ENCODE measurements around the gene SLC9A9. TPM values are rescaled to one million over a fixed set of nuclear protein-coding genes. Genes with fewer than 3 reads are reported as not detected.
"Not testable (repeated sequence)": the region's sequence is repeated elsewhere in the genome, so short reads cannot be mapped to it uniquely, and the experiment has no call there.

Gene SLC9A9
- total RNA-seq, 1 donor from 2014 or later, result 3.0 TPM

DNA sequence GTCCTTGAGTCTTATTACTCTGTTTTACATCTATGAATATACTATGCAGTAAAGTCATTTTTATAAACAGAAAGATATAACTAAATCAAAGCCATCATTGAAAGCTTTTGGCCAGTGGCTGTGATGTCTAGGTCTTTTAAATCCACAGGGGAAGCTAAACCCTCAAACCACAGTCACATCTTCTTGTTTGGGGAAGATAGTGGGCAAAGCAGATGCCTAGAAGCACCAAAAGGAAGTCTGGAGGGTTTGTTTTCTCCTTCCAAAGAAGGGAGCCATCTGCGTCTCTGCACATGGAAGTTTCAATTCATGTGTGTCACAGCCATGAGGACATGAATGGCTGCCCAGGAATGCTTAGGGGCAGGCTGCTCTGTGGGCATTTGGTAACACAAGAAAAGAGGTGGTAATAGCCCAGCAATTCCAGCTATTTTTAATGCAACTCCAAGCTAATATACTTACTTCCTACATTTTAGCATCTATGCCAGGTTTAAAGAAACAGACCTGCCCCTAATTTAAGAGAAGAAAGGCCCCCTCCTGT is 322.2 kb downstream of the SLC9A9 start:
- Histone ChIP-seq H3K27me3 (ENCODE audit: control insufficient read depth, insufficient read depth, low read length) (no peaks in the 10 kb centered on the region), H3K4me3 (ENCODE audit: low read depth, low read length) (no peak overlapping the region), H3K36me3 (ENCODE audit: control insufficient read depth, insufficient read depth, low read length) (no peaks in the 10 kb centered on the region)
- peak; percentile 26 for DNase-seq (ENCODE audit: low read depth)
- TF ChIP-seq, protein P1, sequence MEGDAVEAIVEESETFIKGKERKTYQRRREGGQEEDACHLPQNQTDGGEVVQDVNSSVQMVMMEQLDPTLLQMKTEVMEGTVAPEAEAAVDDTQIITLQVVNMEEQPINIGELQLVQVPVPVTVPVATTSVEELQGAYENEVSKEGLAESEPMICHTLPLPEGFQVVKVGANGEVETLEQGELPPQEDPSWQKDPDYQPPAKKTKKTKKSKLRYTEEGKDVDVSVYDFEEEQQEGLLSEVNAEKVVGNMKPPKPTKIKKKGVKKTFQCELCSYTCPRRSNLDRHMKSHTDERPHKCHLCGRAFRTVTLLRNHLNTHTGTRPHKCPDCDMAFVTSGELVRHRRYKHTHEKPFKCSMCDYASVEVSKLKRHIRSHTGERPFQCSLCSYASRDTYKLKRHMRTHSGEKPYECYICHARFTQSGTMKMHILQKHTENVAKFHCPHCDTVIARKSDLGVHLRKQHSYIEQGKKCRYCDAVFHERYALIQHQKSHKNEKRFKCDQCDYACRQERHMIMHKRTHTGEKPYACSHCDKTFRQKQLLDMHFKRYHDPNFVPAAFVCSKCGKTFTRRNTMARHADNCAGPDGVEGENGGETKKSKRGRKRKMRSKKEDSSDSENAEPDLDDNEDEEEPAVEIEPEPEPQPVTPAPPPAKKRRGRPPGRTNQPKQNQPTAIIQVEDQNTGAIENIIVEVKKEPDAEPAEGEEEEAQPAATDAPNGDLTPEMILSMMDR (IDR thresholded peaks at IDR 0.05; ENCODE audit: insufficient read depth, low read length, poor library complexity, severe bottlenecking), result no peak

GRCh38 chr3:143525408-143525807 is 322.9 kb downstream of the SLC9A9 start:
- no peak overlapping the region for H3K4me3 ChIP-seq (ENCODE audit: low read depth, low read length)
- H3K36me3 ChIP-seq (ENCODE audit: control insufficient read depth, insufficient read depth, low read length), result no peaks in the 10 kb centered on the region
- no peaks in the 10 kb centered on the region for H3K27me3 ChIP-seq (ENCODE audit: control insufficient read depth, insufficient read depth, low read length)
- TF ChIP-seq, protein P1 (IDR thresholded peaks at IDR 0.05; ENCODE audit: insufficient read depth, low read length, poor library complexity, severe bottlenecking), result no peak
- no peak for DNase-seq (ENCODE audit: low read depth)

DNA sequence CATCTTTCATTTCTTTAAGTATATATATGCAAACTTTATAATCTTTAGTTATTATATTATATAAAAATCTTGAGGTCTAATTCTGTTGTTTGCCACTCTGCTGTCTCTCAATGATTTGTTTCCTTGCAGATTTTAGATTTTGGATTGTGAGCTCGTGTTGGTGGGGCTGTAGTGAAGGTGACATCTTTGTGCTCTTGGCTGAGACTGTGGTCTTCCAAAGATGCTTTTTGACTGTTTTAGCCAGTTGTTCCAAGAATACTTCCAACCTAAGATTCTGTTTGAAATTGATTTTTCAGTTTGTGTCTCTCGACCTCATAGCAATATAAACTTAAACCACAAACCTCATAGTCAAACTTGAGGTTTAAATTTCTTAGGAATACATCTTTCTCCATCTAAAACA is 326.5 kb downstream of the SLC9A9 start:
- TF ChIP-seq, protein P1 (IDR thresholded peaks at IDR 0.05; ENCODE audit: insufficient read depth, low read length, poor library complexity, severe bottlenecking), result no peak
- DNase-seq (ENCODE audit: low read depth), result no peak
- no peaks in the 10 kb centered on the region for H3K36me3 ChIP-seq (ENCODE audit: control insufficient read depth, insufficient read depth, low read length)

GRCh38 chr3:143517131-143517530 is 331.1 kb downstream of the SLC9A9 start:
- H3K27me3 ChIP-seq (ENCODE audit: control insufficient read depth, insufficient read depth, low read length); H3K36me3 ChIP-seq (ENCODE audit: control insufficient read depth, insufficient read depth, low read length); H3K4me3 ChIP-seq (ENCODE audit: low read depth, low read length); DNase-seq (ENCODE audit: low read depth): not testable (repeated sequence)

More for the DNA sequence above, 326.5 kb downstream of the SLC9A9 start:
- Histone ChIP-seq H3K27me3 (ENCODE audit: control insufficient read depth, insufficient read depth, low read length) (no peaks in the 10 kb centered on the region), H3K4me3 (ENCODE audit: low read depth, low read length) (no peak overlapping the region)

DNA sequence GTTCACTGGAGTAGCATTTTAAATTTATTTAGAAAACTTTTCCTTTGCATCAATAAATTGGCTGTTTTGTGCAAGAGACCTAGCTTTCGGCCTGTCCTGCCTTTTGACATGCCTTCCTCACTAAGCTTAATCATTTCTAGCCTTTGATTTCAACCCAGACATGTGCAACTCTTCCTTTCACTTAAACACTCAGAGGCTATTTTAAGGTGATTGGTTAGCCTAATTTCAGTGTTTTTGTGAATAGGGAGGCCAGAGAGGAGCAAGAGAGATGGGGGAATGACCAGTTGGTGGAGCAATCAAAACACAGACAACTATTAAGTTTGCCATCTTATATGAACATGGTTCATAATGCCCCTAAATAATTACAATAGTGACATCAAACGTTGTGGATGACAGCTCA is 333.4 kb downstream of the SLC9A9 start:
- DNase-seq (ENCODE audit: low read depth), result no peak
- no peaks in the 10 kb centered on the region for H3K36me3 ChIP-seq (ENCODE audit: control insufficient read depth, insufficient read depth, low read length)
- H3K27me3 ChIP-seq (ENCODE audit: control insufficient read depth, insufficient read depth, low read length), result no peaks in the 10 kb centered on the region
- TF ChIP-seq, protein P1 (IDR thresholded peaks at IDR 0.05; ENCODE audit: insufficient read depth, low read length, poor library complexity, severe bottlenecking), result no peak
- no peak overlapping the region for H3K4me3 ChIP-seq (ENCODE audit: low read depth, low read length)

DNA sequence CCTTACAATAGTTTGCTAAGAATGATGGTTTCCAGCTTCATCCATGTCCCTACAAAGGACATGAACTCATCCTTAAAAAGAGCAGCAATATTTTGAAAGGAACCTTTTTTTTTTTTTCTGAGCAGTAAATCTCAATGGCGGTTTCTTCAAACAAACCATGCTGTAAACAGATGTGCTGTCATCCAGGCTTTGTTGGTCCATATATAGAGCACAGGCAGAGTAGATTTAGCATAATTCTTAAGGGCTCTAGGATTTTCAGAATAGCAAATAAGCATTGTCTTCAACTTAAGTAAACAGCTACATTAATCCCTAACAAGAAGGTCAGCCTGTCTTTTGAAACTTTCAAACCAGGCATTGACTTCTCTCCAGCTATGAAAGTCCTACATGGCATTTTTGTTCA is 334.2 kb downstream of the SLC9A9 start:
- no peak for DNase-seq (ENCODE audit: low read depth)
- no peaks in the 10 kb centered on the region for H3K27me3 ChIP-seq (ENCODE audit: control insufficient read depth, insufficient read depth, low read length)
- H3K4me3 ChIP-seq (ENCODE audit: low read depth, low read length), result no peak overlapping the region
- TF ChIP-seq, protein P1 (IDR thresholded peaks at IDR 0.05; ENCODE audit: insufficient read depth, low read length, poor library complexity, severe bottlenecking), result no peak
- no peaks in the 10 kb centered on the region for H3K36me3 ChIP-seq (ENCODE audit: control insufficient read depth, insufficient read depth, low read length)
